ENCODE results near the gene SYT7.
A peak's percentile ranks its signal among the peaks of the same experiment; 100 is the strongest.

The SYT7 gene

GRCh38 chr11:61564936-61565696 is 15.8 kb downstream of the SYT7 start:
- no peak for DNase-seq (ENCODE audit: low read depth, low spot score)
- H3K4me3 ChIP-seq (ENCODE audit: low read length): no peak overlapping the region

GRCh38 chr11:61560751-61561150 is 20.1 kb downstream of the SYT7 start:
- H3K4me3 ChIP-seq (ENCODE audit: low read length): no peak overlapping the region
- DNase-seq (ENCODE audit: low read depth, low spot score): no peak

GRCh38 chr11:61556621-61557020 is 24.3 kb downstream of the SYT7 start:
- DNase-seq (ENCODE audit: low read depth, low spot score): no peak

GRCh38 chr11:61555978-61556377 is 24.9 kb downstream of the SYT7 start:
- no peak overlapping the region for H3K4me3 ChIP-seq (ENCODE audit: low read length)
- no peak for DNase-seq (ENCODE audit: low read depth, low spot score)

More at GRCh38 chr11:61556621-61557020, 24.3 kb downstream of the SYT7 start:
- H3K4me3 ChIP-seq (ENCODE audit: low read length): no peak overlapping the region

- no peak for DNase-seq (ENCODE audit: low read depth, low spot score)
- H3K4me3 ChIP-seq (ENCODE audit: low read length): no peak overlapping the region
These were observed 25.6 kb downstream of the SYT7 start for GRCh38 chr11:61555051-61555969.

GRCh38 chr11:61554172-61554988 is 26.5 kb downstream of the SYT7 start:
- no peak for DNase-seq (ENCODE audit: low read depth, low spot score)
- no peak overlapping the region for H3K4me3 ChIP-seq (ENCODE audit: low read length)

- H3K4me3 ChIP-seq (ENCODE audit: low read length): no peak overlapping the region
- DNase-seq (ENCODE audit: low read depth, low spot score): no peak
These were observed 27.3 kb downstream of the SYT7 start for GRCh38 chr11:61553373-61554171.

GRCh38 chr11:61552108-61552635 is 28.7 kb downstream of the SYT7 start:
- no peak overlapping the region for H3K4me3 ChIP-seq (ENCODE audit: low read length)
- no peak for DNase-seq (ENCODE audit: low read depth, low spot score)

- no peak for DNase-seq (ENCODE audit: low read depth, low spot score)
- no peak overlapping the region for H3K4me3 ChIP-seq (ENCODE audit: low read length)
These were observed 29.2 kb downstream of the SYT7 start for GRCh38 chr11:61551634-61552033.

- no peak for DNase-seq (ENCODE audit: low read depth, low spot score)
- no peak overlapping the region for H3K4me3 ChIP-seq (ENCODE audit: low read length)
These were observed 30.1 kb downstream of the SYT7 start for GRCh38 chr11:61550665-61551227.

- peak; percentile 28 for DNase-seq (ENCODE audit: low read depth, low spot score)
- no peak overlapping the region for H3K4me3 ChIP-seq (ENCODE audit: low read length)
These were observed 31.0 kb downstream of the SYT7 start for GRCh38 chr11:61549662-61550568.

GRCh38 chr11:61549177-61549576 is 31.7 kb downstream of the SYT7 start:
- H3K4me3 ChIP-seq (ENCODE audit: low read length): no peak overlapping the region
- DNase-seq (ENCODE audit: low read depth, low spot score): no peak

- no peak for DNase-seq (ENCODE audit: low read depth, low spot score)
- no peak overlapping the region for H3K4me3 ChIP-seq (ENCODE audit: low read length)
These were observed 33.6 kb downstream of the SYT7 start for GRCh38 chr11:61547246-61547645.

GRCh38 chr11:61546663-61547062 is 34.2 kb downstream of the SYT7 start:
- peak; percentile 23 for DNase-seq (ENCODE audit: low read depth, low spot score)
- no peak overlapping the region for H3K4me3 ChIP-seq (ENCODE audit: low read length)

- no peak for DNase-seq (ENCODE audit: low read depth, low spot score)
- H3K4me3 ChIP-seq (ENCODE audit: low read length): no peak overlapping the region
These were observed 35.0 kb downstream of the SYT7 start for GRCh38 chr11:61545921-61546320.

GRCh38 chr11:61545341-61545740 is 35.5 kb downstream of the SYT7 start:
- no peak for DNase-seq (ENCODE audit: low read depth, low spot score)
- H3K4me3 ChIP-seq (ENCODE audit: low read length): no peak overlapping the region

- no peak overlapping the region for H3K4me3 ChIP-seq (ENCODE audit: low read length)
- DNase-seq (ENCODE audit: low read depth, low spot score): no peak
These were observed 36.4 kb downstream of the SYT7 start for GRCh38 chr11:61544466-61544865.

Measured in Jurkat, Clone E6-1 (cell line).